HepG2 (cell line): ENCODE results near the gene PLEKHG5. TPM values are rescaled to one million over a fixed set of nuclear protein-coding genes. Genes with fewer than 3 reads are reported as not detected.

Experiments used
- BATF2 ChIP-seq: sonication (generic); formaldehyde crosslinking; IDR thresholded peaks from 2 replicates; pipeline ENCODE4 v1.8.0; 2022; ENCODE audit warnings: mild to moderate bottlenecking, missing genetic modification reagents, moderate library complexity
- CENPT ChIP-seq: sonication (generic); formaldehyde crosslinking; IDR thresholded peaks from 2 replicates; pipeline ENCODE4 v1.8.0; 2022; ENCODE audit warnings: low read depth, mild to moderate bottlenecking, moderate library complexity, missing genetic modification reagents
- DMTF1 ChIP-seq: sonication (generic); formaldehyde crosslinking; IDR thresholded peaks from 2 replicates; pipeline ENCODE4 v1.4.0; 2020; ENCODE audit warnings: mild to moderate bottlenecking, missing genetic modification reagents
- HMGXB3 ChIP-seq: sonication (generic); formaldehyde crosslinking; IDR thresholded peaks from 2 replicates; pipeline ENCODE4 v1.4.0; 2020; ENCODE audit warnings: missing genetic modification reagents, borderline replicate concordance
- MTA3 ChIP-seq: sonication (generic); formaldehyde crosslinking; IDR thresholded peaks from 2 replicates; pipeline ENCODE4 v1.4.0; 2020; ENCODE audit warnings: missing genetic modification reagents
- MYC ChIP-seq: sonication (generic); formaldehyde crosslinking; IDR thresholded peaks from 2 replicates; pipeline ENCODE4 v1.9.0; 2021; ENCODE audit warnings: missing genetic modification reagents, borderline replicate concordance
- PITX1 ChIP-seq: sonication (generic); formaldehyde crosslinking; IDR thresholded peaks from 2 replicates; pipeline ENCODE4 v1.5.1; 2020; ENCODE audit warnings: mild to moderate bottlenecking, missing genetic modification reagents
- RERE ChIP-seq: IDR thresholded peaks from 2 replicates; pipeline ENCODE4 v1.6.1; 2016; ENCODE audit warnings: low read depth, missing genetic modification reagents, missing compliant biosample characterization
- RFXANK ChIP-seq: IDR thresholded peaks from 2 replicates; pipeline ENCODE4 v1.6.1; 2016
- SP2 ChIP-seq: sonication (generic); formaldehyde crosslinking; IDR thresholded peaks from 2 replicates; pipeline ENCODE4 v1.5.1; 2020; ENCODE audit warnings: mild to moderate bottlenecking, missing genetic modification reagents
- TRAFD1 ChIP-seq: sonication (generic); formaldehyde crosslinking; IDR thresholded peaks from 2 replicates; pipeline ENCODE4 v1.5.1; 2020; ENCODE audit warnings: missing genetic modification reagents, mild to moderate bottlenecking, borderline replicate concordance
- ZBTB7B ChIP-seq: sonication (generic); formaldehyde crosslinking; IDR thresholded peaks from 2 replicates; pipeline ENCODE4 v1.4.0; 2020; ENCODE audit warnings: missing genetic modification reagents
- ZNF331 ChIP-seq: sonication (generic); formaldehyde crosslinking; IDR thresholded peaks from 2 replicates; pipeline ENCODE4 v1.4.0; 2020; ENCODE audit warnings: missing genetic modification reagents
- ZNF816 ChIP-seq: sonication (generic); formaldehyde crosslinking; IDR thresholded peaks from 2 replicates; pipeline ENCODE4 v1.8.0; 2022; ENCODE audit warnings: missing genetic modification reagents, mild to moderate bottlenecking, borderline replicate concordance
- polyA plus RNA-seq, 8 experiments: library from polyadenylated mRNA; depleted of rRNA in 3 of 8; stranded (reverse) in 7 of 8; unstranded in 1 of 8; fragments of >200 nt; fragmentation: Illumina TruSeq in 4 of 8; extraction: Trizol in 4 of 8; gene quantifications; 2 replicates each; pipeline versions ENCODE4 v1.2.1 to v1.2.3, GENCODE V29; 2011 to 2016; ENCODE audit warnings: low read depth in 4 of 8, missing spikeins in 1 of 8, mixed read lengths in 1 of 8; ENCODE audit not compliant: insufficient read depth in 1 of 8
- total RNA-seq, 5 experiments: library from RNA; depleted of rRNA; stranded (reverse); fragments of >200 nt; fragmentation: Illumina TruSeq; extraction: Trizol; gene quantifications; 2 replicates each; pipeline ENCODE4 v1.2.3, GENCODE V29; 2016; ENCODE audit warnings: low read depth in 1 of 5

Gene PLEKHG5
- total and polyA plus RNA-seq, 2 of the 13 experiments (the other 11 are each of a cell fraction or from before 2014, with no cell fraction given), result 1.9 to 3.5 TPM

GRCh38 chr1:6448749-6449631 is 42.5 kb downstream of the PLEKHG5 start (continued):
- TF ChIP-seq TRAFD1 (CRISPR knock-in tag), result no peak
- no peak for TF ChIP-seq ZNF331 (CRISPR knock-in tag)
- TF ChIP-seq BATF2 (CRISPR knock-in tag), result no peak
- no peak for TF ChIP-seq SP2
- no peak for TF ChIP-seq PITX1 (CRISPR knock-in tag)
- no peak for TF ChIP-seq MTA3 (CRISPR knock-in tag)
- no peak for TF ChIP-seq RFXANK (CRISPR knock-in tag)
- no peak for TF ChIP-seq ZBTB7B (CRISPR knock-in tag)
- no peak; the same call in 1 of the 2 replicates for TF ChIP-seq MYC
- TF ChIP-seq HMGXB3, result no peak
- TF ChIP-seq DMTF1 (CRISPR knock-in tag), result no peak
- TF ChIP-seq CENPT (CRISPR knock-in tag), result no peak
- no peak for TF ChIP-seq RERE
- TF ChIP-seq ZNF816 (CRISPR knock-in tag), result no peak
